ENCODE measurements around the gene NIPAL3.

The NIPAL3 gene

GRCh38 chr1:24382165-24382577, 33.4 kb upstream of the NIPAL3 start:
- Histone ChIP-seq H3K4me3 (ENCODE audit: insufficient read depth, low read depth, low read length) (no peak overlapping the region), H3K27me3 (ENCODE audit: control insufficient read depth, insufficient read depth, low read length, poor library complexity, severe bottlenecking) (no peaks in the 10 kb centered on the region), H3K4me1 (ENCODE audit: control insufficient read depth, insufficient read depth, low read length) (no peaks in the 10 kb centered on the region), H3K9me3 (ENCODE audit: control insufficient read depth, low read length) (no peaks in the 10 kb centered on the region), H3K27ac (ENCODE audit: insufficient read depth, low read depth, low read length, poor library complexity, severe bottlenecking) (no peak overlapping the region), H3K36me3 (ENCODE audit: control insufficient read depth, insufficient read depth, low read length) (peaks cover 3% of the 10 kb centered on the region)
- WGBS, 2 experiments: 96% methylated on average over 8 of the region's 8 CpGs

GRCh38 chr1:24383381-24383940, 32.1 kb upstream of the NIPAL3 start:
- WGBS, 2 experiments: 94 to 95% methylated on average over 1 to 2 of the region's 2 CpGs
- no peak overlapping the region for H3K4me3 ChIP-seq (ENCODE audit: insufficient read depth, low read depth, low read length)

GRCh38 chr1:24384251-24385090, 31.1 kb upstream of the NIPAL3 start:
- Histone ChIP-seq H3K27ac (ENCODE audit: insufficient read depth, low read depth, low read length, poor library complexity, severe bottlenecking) (no peak overlapping the region), H3K36me3 (ENCODE audit: control insufficient read depth, insufficient read depth, low read length) (peaks cover 3% of the 10 kb centered on the region), H3K4me1 (ENCODE audit: control insufficient read depth, insufficient read depth, low read length) (no peaks in the 10 kb centered on the region), H3K27me3 (ENCODE audit: control insufficient read depth, insufficient read depth, low read length, poor library complexity, severe bottlenecking) (no peaks in the 10 kb centered on the region), H3K4me3 (ENCODE audit: insufficient read depth, low read depth, low read length) (no peak overlapping the region), H3K9me3 (ENCODE audit: control insufficient read depth, low read length) (no peaks in the 10 kb centered on the region)
- 96% methylated on average over 12 to 13 of the region's 13 CpGs for WGBS, 2 experiments

More at GRCh38 chr1:24383381-24383940, 32.1 kb upstream of the NIPAL3 start:
- Histone ChIP-seq H3K27ac (ENCODE audit: insufficient read depth, low read depth, low read length, poor library complexity, severe bottlenecking) (no peak overlapping the region), H3K9me3 (ENCODE audit: control insufficient read depth, low read length) (no peaks in the 10 kb centered on the region), H3K4me1 (ENCODE audit: control insufficient read depth, insufficient read depth, low read length) (no peaks in the 10 kb centered on the region), H3K27me3 (ENCODE audit: control insufficient read depth, insufficient read depth, low read length, poor library complexity, severe bottlenecking) (no peaks in the 10 kb centered on the region), H3K36me3 (ENCODE audit: control insufficient read depth, insufficient read depth, low read length) (peaks cover 3% of the 10 kb centered on the region)

GRCh38 chr1:24385160-24385940, 30.3 kb upstream of the NIPAL3 start:
- no peak overlapping the region for H3K27ac ChIP-seq (ENCODE audit: insufficient read depth, low read depth, low read length, poor library complexity, severe bottlenecking)
- no peak overlapping the region for H3K4me3 ChIP-seq (ENCODE audit: insufficient read depth, low read depth, low read length)
- 86 to 87% methylated on average over 12 of the region's 12 CpGs for WGBS, 2 experiments
- H3K4me1 ChIP-seq (ENCODE audit: control insufficient read depth, insufficient read depth, low read length): no peaks in the 10 kb centered on the region
- no peaks in the 10 kb centered on the region for H3K9me3 ChIP-seq (ENCODE audit: control insufficient read depth, low read length)
- peaks cover 3% of the 10 kb centered on the region for H3K36me3 ChIP-seq (ENCODE audit: control insufficient read depth, insufficient read depth, low read length)
- H3K27me3 ChIP-seq (ENCODE audit: control insufficient read depth, insufficient read depth, low read length, poor library complexity, severe bottlenecking): no peaks in the 10 kb centered on the region

GRCh38 chr1:24386241-24386640, 29.4 kb upstream of the NIPAL3 start:
- Histone ChIP-seq H3K4me1 (ENCODE audit: control insufficient read depth, insufficient read depth, low read length) (no peaks in the 10 kb centered on the region), H3K27ac (ENCODE audit: insufficient read depth, low read depth, low read length, poor library complexity, severe bottlenecking) (no peak overlapping the region), H3K4me3 (ENCODE audit: insufficient read depth, low read depth, low read length) (no peak overlapping the region), H3K9me3 (ENCODE audit: control insufficient read depth, low read length) (no peaks in the 10 kb centered on the region), H3K27me3 (ENCODE audit: control insufficient read depth, insufficient read depth, low read length, poor library complexity, severe bottlenecking) (no peaks in the 10 kb centered on the region), H3K36me3 (ENCODE audit: control insufficient read depth, insufficient read depth, low read length) (peaks cover 3% of the 10 kb centered on the region)
- 95 to 96% methylated on average over 9 of the region's 9 CpGs for WGBS, 2 experiments

GRCh38 chr1:24386931-24387330, 28.7 kb upstream of the NIPAL3 start:
- Histone ChIP-seq H3K27ac (ENCODE audit: insufficient read depth, low read depth, low read length, poor library complexity, severe bottlenecking) (no peak overlapping the region), H3K4me1 (ENCODE audit: control insufficient read depth, insufficient read depth, low read length) (no peaks in the 10 kb centered on the region), H3K9me3 (ENCODE audit: control insufficient read depth, low read length) (no peaks in the 10 kb centered on the region), H3K4me3 (ENCODE audit: insufficient read depth, low read depth, low read length) (no peak overlapping the region), H3K36me3 (ENCODE audit: control insufficient read depth, insufficient read depth, low read length) (peaks cover 1% of the 10 kb centered on the region), H3K27me3 (ENCODE audit: control insufficient read depth, insufficient read depth, low read length, poor library complexity, severe bottlenecking) (no peaks in the 10 kb centered on the region)
- 94 to 95% methylated on average over 11 of the region's 11 CpGs for WGBS, 2 experiments

- no peaks in the 10 kb centered on the region for H3K36me3 ChIP-seq (ENCODE audit: control insufficient read depth, insufficient read depth, low read length)
- H3K9me3 ChIP-seq (ENCODE audit: control insufficient read depth, low read length): no peaks in the 10 kb centered on the region
- H3K27ac ChIP-seq (ENCODE audit: insufficient read depth, low read depth, low read length, poor library complexity, severe bottlenecking): no peak overlapping the region
- H3K27me3 ChIP-seq (ENCODE audit: control insufficient read depth, insufficient read depth, low read length, poor library complexity, severe bottlenecking): no peaks in the 10 kb centered on the region
- WGBS, 2 experiments: no CpG with 5 or more reads among the region's 1 CpG
- no peak overlapping the region for H3K4me3 ChIP-seq (ENCODE audit: insufficient read depth, low read depth, low read length)
- H3K4me1 ChIP-seq (ENCODE audit: control insufficient read depth, insufficient read depth, low read length): no peaks in the 10 kb centered on the region
Observed at GRCh38 chr1:24387636-24388175, 27.9 kb upstream of the NIPAL3 start.

GRCh38 chr1:24388331-24388885, 27.2 kb upstream of the NIPAL3 start:
- Histone ChIP-seq H3K27me3 (ENCODE audit: control insufficient read depth, insufficient read depth, low read length, poor library complexity, severe bottlenecking) (no peaks in the 10 kb centered on the region), H3K9me3 (ENCODE audit: control insufficient read depth, low read length) (no peaks in the 10 kb centered on the region), H3K36me3 (ENCODE audit: control insufficient read depth, insufficient read depth, low read length) (no peaks in the 10 kb centered on the region), H3K4me3 (ENCODE audit: insufficient read depth, low read depth, low read length) (no peak overlapping the region), H3K27ac (ENCODE audit: insufficient read depth, low read depth, low read length, poor library complexity, severe bottlenecking) (no peak overlapping the region), H3K4me1 (ENCODE audit: control insufficient read depth, insufficient read depth, low read length) (no peaks in the 10 kb centered on the region)
- WGBS, 2 experiments: 94 to 97% methylated on average over 6 to 8 of the region's 8 CpGs

GRCh38 chr1:24389231-24389678, 26.3 kb upstream of the NIPAL3 start:
- WGBS, 2 experiments: 92 to 94% methylated on average over 3 of the region's 4 CpGs
- H3K9me3 ChIP-seq (ENCODE audit: control insufficient read depth, low read length): no peaks in the 10 kb centered on the region

More at GRCh38 chr1:24389231-24389678, 26.3 kb upstream of the NIPAL3 start:
- Histone ChIP-seq H3K27ac (ENCODE audit: insufficient read depth, low read depth, low read length, poor library complexity, severe bottlenecking) (no peak overlapping the region), H3K4me1 (ENCODE audit: control insufficient read depth, insufficient read depth, low read length) (no peaks in the 10 kb centered on the region), H3K4me3 (ENCODE audit: insufficient read depth, low read depth, low read length) (no peak overlapping the region), H3K27me3 (ENCODE audit: control insufficient read depth, insufficient read depth, low read length, poor library complexity, severe bottlenecking) (no peaks in the 10 kb centered on the region), H3K36me3 (ENCODE audit: control insufficient read depth, insufficient read depth, low read length) (no peaks in the 10 kb centered on the region)

Data from ectodermal cell (in vitro differentiated cells).